PFSK-1 (cell line): ENCODE results near the gene TBX4.
A peak's percentile ranks its signal among the peaks of the same experiment; 100 is the strongest.

ENCODE experiments used
- FOXP2 ChIP-seq: optimal IDR thresholded peaks from 2 replicates; pipeline ENCODE3; 2011; ENCODE audit warnings: borderline replicate concordance, control low read depth, inconsistent platforms; ENCODE audit not compliant: insufficient read depth; ENCODE audit errors: extremely low read length, extremely low read depth
- POLR2AphosphoS5 ChIP-seq: IDR thresholded peaks from 2 replicates; pipeline ENCODE4 v1.6.1; 2012; ENCODE audit warnings: low read depth, mild to moderate bottlenecking, control low read depth, low read length, moderate library complexity
- SIN3A ChIP-seq: IDR thresholded peaks from 2 replicates; pipeline ENCODE4 v1.6.1; 2012; ENCODE audit warnings: mild to moderate bottlenecking, low read length, moderate library complexity, borderline replicate concordance; ENCODE audit not compliant: insufficient read depth
- TAF1 ChIP-seq: IDR thresholded peaks from 2 replicates; pipeline ENCODE4 v1.6.1; 2012; ENCODE audit warnings: low read length, control low read depth, borderline replicate concordance; ENCODE audit not compliant: insufficient read depth
- TF ChIP-seq, protein P1 (sequence below), 2 experiments: IDR thresholded peaks; 2 replicates each; pipeline versions ENCODE4 v1.6.1 to v1.8.0; 2011 to 2012; ENCODE audit warnings: low read depth in 2 of 2, low read length in 2 of 2, control low read depth in 1 of 2, inconsistent platforms in 1 of 2, mild to moderate bottlenecking in 1 of 2, moderate library complexity in 1 of 2; ENCODE audit not compliant: insufficient read depth in 1 of 2

Gene TBX4

DNA sequence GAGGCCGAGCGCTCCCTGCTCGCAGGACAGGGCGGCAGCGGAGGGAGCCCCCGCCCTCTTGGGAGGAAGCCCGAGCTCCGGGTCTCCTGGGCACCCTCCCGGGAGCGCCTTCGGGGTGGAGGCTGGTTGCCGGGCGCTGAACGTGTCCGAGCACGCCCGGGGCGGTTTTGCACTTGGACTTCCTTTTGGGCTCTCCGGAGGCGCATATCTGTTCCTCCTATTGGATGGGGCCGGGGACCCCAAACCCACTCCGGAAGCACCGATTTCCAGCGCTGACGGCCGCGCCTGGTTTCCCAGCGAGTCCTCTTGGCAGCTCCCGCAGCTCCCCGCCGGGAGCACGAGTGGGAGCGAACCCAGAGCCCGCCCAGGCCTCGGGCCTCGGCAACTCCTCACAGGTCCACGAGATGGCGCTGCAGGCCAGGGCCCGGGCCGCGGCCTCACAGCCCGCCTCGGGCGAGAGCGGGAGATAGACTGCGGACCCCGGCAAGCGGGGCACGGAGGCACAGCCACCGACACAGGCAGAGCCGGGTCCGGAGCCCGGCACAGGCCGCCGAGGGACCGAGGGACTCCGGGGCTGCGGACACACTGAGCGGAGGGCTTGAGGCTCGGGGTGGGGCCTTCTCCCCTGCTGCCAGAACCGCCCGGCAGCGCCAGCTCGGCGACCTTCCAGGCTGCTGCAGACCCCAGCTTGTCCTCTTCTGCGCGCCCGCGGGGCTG is 39.9 kb upstream of the TBX4 start:
- TF ChIP-seq, protein P1, sequence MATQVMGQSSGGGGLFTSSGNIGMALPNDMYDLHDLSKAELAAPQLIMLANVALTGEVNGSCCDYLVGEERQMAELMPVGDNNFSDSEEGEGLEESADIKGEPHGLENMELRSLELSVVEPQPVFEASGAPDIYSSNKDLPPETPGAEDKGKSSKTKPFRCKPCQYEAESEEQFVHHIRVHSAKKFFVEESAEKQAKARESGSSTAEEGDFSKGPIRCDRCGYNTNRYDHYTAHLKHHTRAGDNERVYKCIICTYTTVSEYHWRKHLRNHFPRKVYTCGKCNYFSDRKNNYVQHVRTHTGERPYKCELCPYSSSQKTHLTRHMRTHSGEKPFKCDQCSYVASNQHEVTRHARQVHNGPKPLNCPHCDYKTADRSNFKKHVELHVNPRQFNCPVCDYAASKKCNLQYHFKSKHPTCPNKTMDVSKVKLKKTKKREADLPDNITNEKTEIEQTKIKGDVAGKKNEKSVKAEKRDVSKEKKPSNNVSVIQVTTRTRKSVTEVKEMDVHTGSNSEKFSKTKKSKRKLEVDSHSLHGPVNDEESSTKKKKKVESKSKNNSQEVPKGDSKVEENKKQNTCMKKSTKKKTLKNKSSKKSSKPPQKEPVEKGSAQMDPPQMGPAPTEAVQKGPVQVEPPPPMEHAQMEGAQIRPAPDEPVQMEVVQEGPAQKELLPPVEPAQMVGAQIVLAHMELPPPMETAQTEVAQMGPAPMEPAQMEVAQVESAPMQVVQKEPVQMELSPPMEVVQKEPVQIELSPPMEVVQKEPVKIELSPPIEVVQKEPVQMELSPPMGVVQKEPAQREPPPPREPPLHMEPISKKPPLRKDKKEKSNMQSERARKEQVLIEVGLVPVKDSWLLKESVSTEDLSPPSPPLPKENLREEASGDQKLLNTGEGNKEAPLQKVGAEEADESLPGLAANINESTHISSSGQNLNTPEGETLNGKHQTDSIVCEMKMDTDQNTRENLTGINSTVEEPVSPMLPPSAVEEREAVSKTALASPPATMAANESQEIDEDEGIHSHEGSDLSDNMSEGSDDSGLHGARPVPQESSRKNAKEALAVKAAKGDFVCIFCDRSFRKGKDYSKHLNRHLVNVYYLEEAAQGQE (IDR thresholded peaks at IDR 0.05; ENCODE audit: insufficient read depth in 1 of 2, low read depth in 2 of 2, low read length in 2 of 2) = no peak
- peak; percentile 76 for TF ChIP-seq FOXP2

DNA sequence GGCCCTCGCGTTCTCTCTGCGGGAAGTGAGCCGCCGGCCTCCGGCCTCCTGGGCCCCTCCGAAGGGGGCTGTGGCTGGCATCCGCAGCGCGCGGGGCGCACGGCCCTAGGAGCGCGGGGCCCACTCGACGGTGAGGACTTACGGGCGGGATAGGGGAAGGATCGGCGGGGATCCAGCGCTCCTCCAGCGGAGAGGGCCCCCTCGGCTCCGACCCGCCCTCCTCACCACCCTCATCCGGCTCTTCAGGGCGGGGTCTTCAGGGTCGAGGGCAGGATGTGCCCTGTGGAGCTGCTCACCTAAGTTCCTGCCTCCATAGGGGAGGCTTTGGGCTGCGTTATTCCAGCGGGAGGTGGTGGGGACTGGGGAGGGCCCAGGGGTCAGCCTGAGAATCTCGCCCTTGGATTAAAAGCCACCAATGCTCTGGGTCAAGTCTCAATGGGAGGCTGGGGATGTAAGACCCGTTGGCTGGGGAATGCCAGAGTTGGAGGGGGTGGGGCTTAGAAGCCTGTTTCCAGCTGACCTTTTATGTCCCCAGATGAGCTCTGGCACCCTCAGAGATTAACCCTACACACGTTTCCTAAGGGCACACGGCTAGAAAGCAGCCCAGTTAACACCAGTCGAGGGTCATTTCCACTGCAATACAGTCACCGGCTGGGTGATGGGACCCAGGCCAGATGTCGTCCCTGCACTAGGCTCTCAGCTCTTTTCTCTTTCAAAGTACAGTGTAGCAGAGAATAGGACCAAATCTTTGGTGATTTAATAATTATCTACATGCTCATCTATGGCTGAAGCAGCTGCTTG is 39.2 kb upstream of the TBX4 start:
- no peak for TF ChIP-seq TAF1
- no peak for TF ChIP-seq POLR2AphosphoS5
- TF ChIP-seq, protein P1 (IDR thresholded peaks at IDR 0.05; ENCODE audit: insufficient read depth in 1 of 2, low read depth in 2 of 2, low read length in 2 of 2) = no peak
- TF ChIP-seq FOXP2 = no peak
- TF ChIP-seq SIN3A = no peak

DNA sequence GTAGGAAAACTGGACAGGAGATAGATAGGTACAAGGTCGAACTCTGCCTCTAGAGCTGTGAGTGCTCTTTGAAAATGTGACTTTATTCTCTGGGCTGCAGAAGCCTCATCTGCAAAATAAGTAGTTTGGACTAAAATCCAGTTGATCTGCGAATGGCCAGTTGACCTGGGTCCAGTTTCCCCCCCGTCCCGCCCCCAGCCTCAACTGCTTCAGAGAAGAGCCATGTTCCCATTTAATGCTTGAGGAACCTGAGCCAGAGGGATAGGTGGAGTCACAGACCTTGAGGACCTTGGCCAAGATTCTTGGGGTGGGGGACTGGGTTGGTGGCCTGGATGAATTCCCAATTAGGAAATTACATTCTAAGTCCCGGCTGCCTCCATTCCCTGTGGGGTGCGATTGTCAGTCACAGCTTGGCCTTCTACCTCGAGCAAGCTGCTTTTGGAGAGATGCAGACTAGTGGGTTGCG is 38.5 kb upstream of the TBX4 start:
- TF ChIP-seq FOXP2 (no peak), TAF1 (no peak), POLR2AphosphoS5 (no peak), SIN3A (no peak)
- TF ChIP-seq, protein P1 (IDR thresholded peaks at IDR 0.05; ENCODE audit: insufficient read depth in 1 of 2, low read depth in 2 of 2, low read length in 2 of 2) = no peak

DNA sequence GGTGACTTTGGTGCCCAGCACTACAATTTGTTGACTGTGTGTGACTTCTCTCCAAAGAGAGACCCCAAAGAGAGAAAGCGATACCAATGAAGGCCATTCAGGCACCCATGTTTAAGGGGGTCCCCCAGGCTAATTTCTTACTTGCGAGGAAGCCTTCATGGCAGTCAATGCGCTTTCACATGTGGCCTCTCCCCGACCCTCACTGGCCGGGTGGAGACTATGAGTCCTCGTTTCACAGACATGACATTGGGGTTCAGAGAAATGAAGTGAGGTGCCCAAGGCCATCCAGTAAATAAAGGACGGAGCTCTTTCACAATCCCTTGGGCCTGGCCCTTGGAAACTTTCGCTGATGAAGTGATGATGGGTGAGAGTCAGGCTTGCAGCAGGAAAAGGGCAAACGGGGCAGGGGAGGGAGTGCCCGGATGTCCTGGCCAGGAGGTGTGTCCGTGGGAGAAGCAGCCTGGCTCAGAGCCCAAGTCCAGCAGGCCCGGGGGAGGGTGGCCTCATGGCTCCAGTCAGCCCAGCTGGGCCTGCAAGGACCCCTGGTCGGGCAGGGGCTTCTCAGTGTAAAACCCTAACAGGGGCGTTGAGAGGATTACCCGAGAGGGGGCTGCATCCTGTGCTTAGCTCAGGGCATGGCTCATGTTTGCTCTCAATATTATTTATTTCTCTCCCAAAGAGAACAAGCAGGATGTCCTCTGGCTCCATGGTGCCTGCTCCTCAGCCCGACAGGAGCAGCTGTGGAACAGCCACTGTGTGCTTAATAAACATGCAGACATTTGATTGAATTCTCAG is 37.9 kb upstream of the TBX4 start:
- TF ChIP-seq, protein P1 (IDR thresholded peaks at IDR 0.05; ENCODE audit: insufficient read depth in 1 of 2, low read depth in 2 of 2, low read length in 2 of 2) = 0 out of 4 replicates have a peak, but pooled peaks of 1 of the 2 experiments have one; percentile 28
- TF ChIP-seq TAF1 = no peak
- TF ChIP-seq SIN3A = peak; percentile 34; the same call in 1 of the 2 replicates
- TF ChIP-seq POLR2AphosphoS5 = no peak
- TF ChIP-seq FOXP2 = peak; percentile 83
